ENCODE data around the gene HOXD4.

The HOXD4 gene

GRCh38 chr2:176175709-176176607, 24.6 kb downstream of the HOXD4 start:
- Mint-ChIP-seq H3K27me3 (peaks cover 94% of the 10 kb centered on the region), H3K4me3 (no peak overlapping the region), H3K36me3 (no peaks in the 10 kb centered on the region), H3K4me1 (peaks cover 5% of the 10 kb centered on the region), H3K9me3 (no peaks in the 10 kb centered on the region), H3K27ac (no peak overlapping the region)
- no peak for DNase-seq
- CTCF ChIA-PET, result interaction anchor here (1.2 to 3.8 kb wide), 3 partner anchors 33 to 279 kb away, joined by 3 to 17 read pairs (median 6); no protein-coding TSS in a partner anchor

GRCh38 chr2:176177580-176178037, 26.3 kb downstream of the HOXD4 start:
- H3K27ac Mint-ChIP-seq, result no peak overlapping the region
- CTCF ChIA-PET, result interaction anchor here (0.9 to 1.7 kb wide), 2 partner anchors 10 to 277 kb away, joined by 3 to 6 read pairs; no protein-coding TSS in a partner anchor
- H3K9me3 Mint-ChIP-seq, result no peaks in the 10 kb centered on the region
- peak overlapping the region; percentile 42 for H3K4me3 Mint-ChIP-seq
- DNase-seq, result no peak
- H3K4me1 Mint-ChIP-seq, result peaks cover 3% of the 10 kb centered on the region
- H3K27me3 Mint-ChIP-seq, result peaks cover 79% of the 10 kb centered on the region
- no peaks in the 10 kb centered on the region for H3K36me3 Mint-ChIP-seq

GRCh38 chr2:176178038-176178756, 26.8 kb downstream of the HOXD4 start:
- H3K4me1 Mint-ChIP-seq, result peaks cover 2% of the 10 kb centered on the region
- CTCF ChIA-PET, result interaction anchor here (1.7 kb wide), 1 partner anchor 276 kb away, joined by 6 read pairs; no protein-coding TSS in a partner anchor
- DNase-seq, result no peak
- H3K4me3 Mint-ChIP-seq, result peak overlapping the region; percentile 54
- no peaks in the 10 kb centered on the region for H3K9me3 Mint-ChIP-seq
- no peaks in the 10 kb centered on the region for H3K36me3 Mint-ChIP-seq
- peaks cover 79% of the 10 kb centered on the region for H3K27me3 Mint-ChIP-seq
- H3K27ac Mint-ChIP-seq, result no peak overlapping the region

GRCh38 chr2:176178757-176179295, 27.5 kb downstream of the HOXD4 start:
- Mint-ChIP-seq H3K27me3 (peaks cover 79% of the 10 kb centered on the region), H3K9me3 (no peaks in the 10 kb centered on the region), H3K4me3 (peak overlapping the region; percentile 18), H3K4me1 (peaks cover 2% of the 10 kb centered on the region), H3K27ac (no peak overlapping the region), H3K36me3 (no peaks in the 10 kb centered on the region)
- no peak for DNase-seq
- CTCF ChIA-PET, result interaction anchor here (0.7 to 1.1 kb wide), 2 partner anchors 53 to 276 kb away, joined by 3 read pairs; no protein-coding TSS in a partner anchor

- no peak overlapping the region for H3K4me3 Mint-ChIP-seq
- no peak overlapping the region for H3K27ac Mint-ChIP-seq
- no peaks in the 10 kb centered on the region for H3K9me3 Mint-ChIP-seq
- no peaks in the 10 kb centered on the region for H3K36me3 Mint-ChIP-seq
- peaks cover 79% of the 10 kb centered on the region for H3K27me3 Mint-ChIP-seq
- peaks cover 2% of the 10 kb centered on the region for H3K4me1 Mint-ChIP-seq
- CTCF ChIA-PET, result interaction anchor here (0.6 kb wide), 1 partner anchor 37 kb away, joined by 3 read pairs; no protein-coding TSS in a partner anchor
- DNase-seq, result no peak
These were observed 30.2 kb downstream of the HOXD4 start for GRCh38 chr2:176181551-176181950.

GRCh38 chr2:176182671-176183070, 31.3 kb downstream of the HOXD4 start:
- no peak overlapping the region for H3K27ac Mint-ChIP-seq
- CTCF ChIA-PET, result no interaction called here
- peaks cover 79% of the 10 kb centered on the region for H3K27me3 Mint-ChIP-seq
- H3K36me3 Mint-ChIP-seq, result peaks cover under 1% of the 10 kb centered on the region
- H3K9me3 Mint-ChIP-seq, result no peaks in the 10 kb centered on the region
- DNase-seq, result no peak
- H3K4me3 Mint-ChIP-seq, result no peak overlapping the region
- H3K4me1 Mint-ChIP-seq, result peaks cover 9% of the 10 kb centered on the region

GRCh38 chr2:176184749-176185148, 33.4 kb downstream of the HOXD4 start:
- Mint-ChIP-seq H3K27me3 (peaks cover 79% of the 10 kb centered on the region), H3K4me1 (peaks cover 20% of the 10 kb centered on the region), H3K9me3 (no peaks in the 10 kb centered on the region), H3K4me3 (no peak overlapping the region), H3K27ac (no peak overlapping the region), H3K36me3 (peaks cover 4% of the 10 kb centered on the region)
- no peak for DNase-seq
- CTCF ChIA-PET, result no interaction called here

- Mint-ChIP-seq H3K4me1 (peaks cover 23% of the 10 kb centered on the region), H3K4me3 (no peak overlapping the region), H3K27me3 (peaks cover 86% of the 10 kb centered on the region), H3K9me3 (no peaks in the 10 kb centered on the region), H3K27ac (no peak overlapping the region), H3K36me3 (peaks cover 4% of the 10 kb centered on the region)
- CTCF ChIA-PET, result no interaction called here
- DNase-seq, result no peak
These were observed 34.7 kb downstream of the HOXD4 start for GRCh38 chr2:176186024-176186423.

- H3K4me1 Mint-ChIP-seq, result peaks cover 23% of the 10 kb centered on the region
- no peak overlapping the region for H3K27ac Mint-ChIP-seq
- peak overlapping the region; percentile 77 for H3K4me3 Mint-ChIP-seq
- no peaks in the 10 kb centered on the region for H3K9me3 Mint-ChIP-seq
- CTCF ChIA-PET, result interaction anchor here (0.6 to 1.6 kb wide), 4 partner anchors 10 to 190 kb away, joined by 3 to 7 read pairs (median 4); no protein-coding TSS in a partner anchor
- peaks cover 96% of the 10 kb centered on the region for H3K27me3 Mint-ChIP-seq
- peaks cover 4% of the 10 kb centered on the region for H3K36me3 Mint-ChIP-seq
- no peak for DNase-seq
These were observed 36.0 kb downstream of the HOXD4 start for GRCh38 chr2:176187200-176187898.

- no peaks in the 10 kb centered on the region for H3K9me3 Mint-ChIP-seq
- peak within 1 kb of the TSS; percentile 77 for H3K4me3 Mint-ChIP-seq
- peaks cover 94% of the 10 kb centered on the region for H3K27me3 Mint-ChIP-seq
- H3K4me1 Mint-ChIP-seq, result peaks cover 23% of the 10 kb centered on the region
- no peak for DNase-seq
- peaks cover 4% of the 10 kb centered on the region for H3K36me3 Mint-ChIP-seq
- H3K27ac Mint-ChIP-seq, result no peak within 1 kb of the TSS
- CTCF ChIA-PET, result interaction anchor here (0.9 to 1.6 kb wide), 3 partner anchors 11 to 61 kb away, joined by 3 to 7 read pairs (median 4); no protein-coding TSS in a partner anchor
These were observed 36.8 kb downstream of the HOXD4 start, which contains the start of gene HOXD1 for GRCh38 chr2:176187899-176188773. HOXD1 (plus strand) TSS chr2:176188668; CDS start chr2:176188802, 134 bp downstream.

- Mint-ChIP-seq H3K4me1 (peaks cover 23% of the 10 kb centered on the region), H3K27ac (no peak overlapping the region), H3K4me3 (peak overlapping the region; percentile 31), H3K36me3 (peaks cover 4% of the 10 kb centered on the region), H3K9me3 (no peaks in the 10 kb centered on the region), H3K27me3 (peaks cover 90% of the 10 kb centered on the region)
- CTCF ChIA-PET, result interaction anchor here (1.6 kb wide), 1 partner anchor 49 kb away, joined by 7 read pairs; no protein-coding TSS in a partner anchor
- peak; percentile 23 for DNase-seq
These were observed 37.7 kb downstream of the HOXD4 start for GRCh38 chr2:176188774-176189680.

All from activated naive CD4-positive, alpha-beta T cell treated with anti-CD3 and anti-CD28 coated beads, Interleukin-2, amount 10 ng/mL, durations not matched to agents 7 days and 5 days (primary cell).